Neural cell (in vitro differentiated cells): ENCODE data around the gene HIPK2. TPM values are rescaled to one million over a fixed set of nuclear protein-coding genes. Genes with fewer than 3 reads are reported as not detected.

Experiments used
- H2AFZ ChIP-seq: fragments of 200-600, 300-800 bp; sonication (generic), shearing (Covaris generic); 2 replicates; pipeline ENCODE4 v1.6.0; 2014; ENCODE audit warnings: low read depth, mild to moderate bottlenecking, antibody characterized with exemption, low read length, moderate library complexity
- H3F3A ChIP-seq: fragments of 200-600 bp; shearing (Covaris generic); 2 replicates; pipeline ENCODE4 v1.6.1; 2016; ENCODE audit warnings: mild to moderate bottlenecking, moderate library complexity, mixed read lengths, antibody characterized with exemption, low read length; ENCODE audit not compliant: insufficient read depth, poor library complexity, severe bottlenecking
- H3K27ac ChIP-seq: fragments of 200-600, 300-800 bp; sonication (generic), shearing (Covaris generic); 2 replicates; pipeline ENCODE4 v1.5.1; 2014; ENCODE audit warnings: mild to moderate bottlenecking, low read length, moderate library complexity
- H3K27me3 ChIP-seq: fragments of 300-800, 200-600 bp; sonication (generic), shearing (Covaris generic); 2 replicates; pipeline ENCODE4 v1.6.0; 2014; ENCODE audit warnings: mild to moderate bottlenecking, low read depth, low read length, moderate library complexity; ENCODE audit not compliant: insufficient read depth
- H3K36me3 ChIP-seq: fragments of 300-800, 200-600 bp; sonication (generic), shearing (Covaris generic); 2 replicates; pipeline ENCODE4 v1.5.1; 2014; ENCODE audit warnings: mild to moderate bottlenecking, antibody characterized with exemption, low read length, moderate library complexity; ENCODE audit not compliant: insufficient read depth
- H3K4me2 ChIP-seq: fragments of 300-800, 200-600 bp; sonication (generic), shearing (Covaris generic); 2 replicates; pipeline ENCODE4 v1.6.0; 2014; ENCODE audit warnings: mild to moderate bottlenecking, low read length
- H3K4me3 ChIP-seq: fragments of 300-800, 200-600 bp; sonication (generic), shearing (Covaris generic); 2 replicates; pipeline ENCODE4 v1.5.1; 2014; ENCODE audit warnings: mild to moderate bottlenecking, low read length, moderate library complexity
- H3K79me2 ChIP-seq: fragments of 200-600 bp; shearing (Covaris generic); replicated peaks from 2 replicates; pipeline ENCODE4 v1.6.0; 2014; ENCODE audit warnings: mild to moderate bottlenecking, low read length, moderate library complexity; ENCODE audit not compliant: insufficient read depth
- H3K9ac ChIP-seq: fragments of 300-800, 200-600 bp; sonication (generic), shearing (Covaris generic); 2 replicates; pipeline ENCODE4 v1.6.1; 2016; ENCODE audit warnings: mild to moderate bottlenecking, low read length, mixed read lengths
- H3K9me2 ChIP-seq: fragments of 200-600 bp; shearing (Covaris generic); 2 replicates; pipeline ENCODE4 v1.6.1; 2016; ENCODE audit warnings: mild to moderate bottlenecking, low read length, mixed read lengths; ENCODE audit not compliant: insufficient read depth
- H3K9me3 ChIP-seq: fragments of 200-600, 300-800 bp; sonication (generic), shearing (Covaris generic); 2 replicates; pipeline ENCODE4 v1.6.1; 2016; ENCODE audit warnings: mild to moderate bottlenecking, mixed run types, low read length, moderate library complexity, mixed read lengths
- H4K20me1 ChIP-seq: fragments of 200-600 bp; shearing (Covaris generic); 2 replicates; pipeline ENCODE4 v1.6.1; 2016; ENCODE audit warnings: mild to moderate bottlenecking, mixed run types; ENCODE audit not compliant: insufficient read depth
- EP300 ChIP-seq: fragments of 450-650 bp; conservative IDR thresholded peaks from 2 replicates; pipeline ENCODE4 v1.6.1; 2014; ENCODE audit warnings: antibody characterized with exemption, mild to moderate bottlenecking, moderate library complexity; ENCODE audit not compliant: poor library complexity, severe bottlenecking
- EZH2 ChIP-seq: fragments of 200-600, 300-800 bp; shearing (Covaris generic), sonication (generic); IDR thresholded peaks from 2 replicates; pipeline ENCODE4 v1.6.1; 2014; ENCODE audit warnings: antibody characterized with exemption, low read length, borderline replicate concordance, mild to moderate bottlenecking; ENCODE audit not compliant: insufficient read depth, poor library complexity, severe bottlenecking
- MXI1 ChIP-seq: fragments of 450-650 bp; conservative IDR thresholded peaks from 2 replicates; pipeline ENCODE4 v1.6.1; 2014; ENCODE audit warnings: antibody characterized with exemption, mild to moderate bottlenecking; ENCODE audit not compliant: poor library complexity, severe bottlenecking
- POLR2AphosphoS5 ChIP-seq: IDR thresholded peaks from 2 replicates; pipeline ENCODE4 v1.6.1; 2012
- RAD21 ChIP-seq: fragments of 450-650 bp; conservative IDR thresholded peaks from 2 replicates; pipeline ENCODE4 v1.6.1; 2014; ENCODE audit warnings: antibody characterized with exemption, mild to moderate bottlenecking, moderate library complexity
- SMC3 ChIP-seq: fragments of 450-650 bp; conservative IDR thresholded peaks from 2 replicates; pipeline ENCODE4 v1.6.1; 2014; ENCODE audit warnings: antibody characterized with exemption, mild to moderate bottlenecking, moderate library complexity; ENCODE audit not compliant: poor library complexity
- TAF1 ChIP-seq: IDR thresholded peaks from 2 replicates; pipeline ENCODE4 v1.6.1; 2012; ENCODE audit warnings: low read depth
- polyA plus RNA-seq: library from polyadenylated mRNA; depleted of rRNA; stranded (reverse); fragments of >200 nt; gene quantifications from 2 replicates; pipeline ENCODE4 v1.2.3, GENCODE V29; 2014
- TF ChIP-seq, protein P1 (sequence below): IDR thresholded peaks from 2 replicates; pipeline ENCODE4 v1.6.1; 2012; ENCODE audit warnings: borderline replicate concordance
- TF ChIP-seq, protein P2 (sequence below): fragments of 450-650 bp; IDR thresholded peaks from 2 replicates; pipeline ENCODE4 v1.5.1; 2014; ENCODE audit warnings: antibody characterized with exemption, mild to moderate bottlenecking, moderate library complexity; ENCODE audit not compliant: poor library complexity, severe bottlenecking

The HIPK2 gene
- polyA plus RNA-seq, 1 donor from 2014 or later, result 8.5 TPM

DNA sequence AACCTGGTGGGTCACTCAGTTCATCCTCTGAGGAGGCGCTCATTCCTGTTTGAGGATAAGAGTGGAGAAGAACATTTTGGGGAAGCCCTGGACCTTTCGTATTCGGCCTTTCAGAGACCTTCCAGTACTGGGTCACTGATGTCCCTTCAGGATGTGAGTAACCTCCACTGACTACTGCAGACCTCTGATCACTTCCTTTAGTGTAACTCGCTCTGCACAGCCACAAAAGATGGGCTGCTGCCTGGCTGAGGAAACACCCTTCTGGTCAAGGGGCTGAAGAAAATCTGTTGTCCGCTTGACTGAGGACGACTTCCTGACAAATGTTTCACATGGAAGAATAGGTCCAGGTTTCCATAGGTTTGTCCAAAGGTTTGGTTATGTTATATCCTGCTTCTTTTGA is 35.4 kb upstream of the HIPK2 start:
- Histone ChIP-seq H3K27ac (no peak overlapping the region), H3K79me2 (no peaks in the 10 kb centered on the region), H4K20me1 (no peaks in the 10 kb centered on the region), H2AFZ (no peak overlapping the region), H3K9me3 (no peaks in the 10 kb centered on the region), H3K27me3 (no peaks in the 10 kb centered on the region), H3K4me2 (no peak overlapping the region), H3K9me2 (no peaks in the 10 kb centered on the region), H3F3A (no peaks in the 10 kb centered on the region), H3K4me3 (no peak overlapping the region), H3K36me3 (no peaks in the 10 kb centered on the region), H3K9ac (no peak overlapping the region)
- TF ChIP-seq, protein P1, sequence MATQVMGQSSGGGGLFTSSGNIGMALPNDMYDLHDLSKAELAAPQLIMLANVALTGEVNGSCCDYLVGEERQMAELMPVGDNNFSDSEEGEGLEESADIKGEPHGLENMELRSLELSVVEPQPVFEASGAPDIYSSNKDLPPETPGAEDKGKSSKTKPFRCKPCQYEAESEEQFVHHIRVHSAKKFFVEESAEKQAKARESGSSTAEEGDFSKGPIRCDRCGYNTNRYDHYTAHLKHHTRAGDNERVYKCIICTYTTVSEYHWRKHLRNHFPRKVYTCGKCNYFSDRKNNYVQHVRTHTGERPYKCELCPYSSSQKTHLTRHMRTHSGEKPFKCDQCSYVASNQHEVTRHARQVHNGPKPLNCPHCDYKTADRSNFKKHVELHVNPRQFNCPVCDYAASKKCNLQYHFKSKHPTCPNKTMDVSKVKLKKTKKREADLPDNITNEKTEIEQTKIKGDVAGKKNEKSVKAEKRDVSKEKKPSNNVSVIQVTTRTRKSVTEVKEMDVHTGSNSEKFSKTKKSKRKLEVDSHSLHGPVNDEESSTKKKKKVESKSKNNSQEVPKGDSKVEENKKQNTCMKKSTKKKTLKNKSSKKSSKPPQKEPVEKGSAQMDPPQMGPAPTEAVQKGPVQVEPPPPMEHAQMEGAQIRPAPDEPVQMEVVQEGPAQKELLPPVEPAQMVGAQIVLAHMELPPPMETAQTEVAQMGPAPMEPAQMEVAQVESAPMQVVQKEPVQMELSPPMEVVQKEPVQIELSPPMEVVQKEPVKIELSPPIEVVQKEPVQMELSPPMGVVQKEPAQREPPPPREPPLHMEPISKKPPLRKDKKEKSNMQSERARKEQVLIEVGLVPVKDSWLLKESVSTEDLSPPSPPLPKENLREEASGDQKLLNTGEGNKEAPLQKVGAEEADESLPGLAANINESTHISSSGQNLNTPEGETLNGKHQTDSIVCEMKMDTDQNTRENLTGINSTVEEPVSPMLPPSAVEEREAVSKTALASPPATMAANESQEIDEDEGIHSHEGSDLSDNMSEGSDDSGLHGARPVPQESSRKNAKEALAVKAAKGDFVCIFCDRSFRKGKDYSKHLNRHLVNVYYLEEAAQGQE, result no peak
- TF ChIP-seq EP300, result no peak
- TF ChIP-seq RAD21, result no peak
- TF ChIP-seq, protein P2, sequence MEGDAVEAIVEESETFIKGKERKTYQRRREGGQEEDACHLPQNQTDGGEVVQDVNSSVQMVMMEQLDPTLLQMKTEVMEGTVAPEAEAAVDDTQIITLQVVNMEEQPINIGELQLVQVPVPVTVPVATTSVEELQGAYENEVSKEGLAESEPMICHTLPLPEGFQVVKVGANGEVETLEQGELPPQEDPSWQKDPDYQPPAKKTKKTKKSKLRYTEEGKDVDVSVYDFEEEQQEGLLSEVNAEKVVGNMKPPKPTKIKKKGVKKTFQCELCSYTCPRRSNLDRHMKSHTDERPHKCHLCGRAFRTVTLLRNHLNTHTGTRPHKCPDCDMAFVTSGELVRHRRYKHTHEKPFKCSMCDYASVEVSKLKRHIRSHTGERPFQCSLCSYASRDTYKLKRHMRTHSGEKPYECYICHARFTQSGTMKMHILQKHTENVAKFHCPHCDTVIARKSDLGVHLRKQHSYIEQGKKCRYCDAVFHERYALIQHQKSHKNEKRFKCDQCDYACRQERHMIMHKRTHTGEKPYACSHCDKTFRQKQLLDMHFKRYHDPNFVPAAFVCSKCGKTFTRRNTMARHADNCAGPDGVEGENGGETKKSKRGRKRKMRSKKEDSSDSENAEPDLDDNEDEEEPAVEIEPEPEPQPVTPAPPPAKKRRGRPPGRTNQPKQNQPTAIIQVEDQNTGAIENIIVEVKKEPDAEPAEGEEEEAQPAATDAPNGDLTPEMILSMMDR, result no peak
- no peak for TF ChIP-seq EZH2
- no peak for TF ChIP-seq SMC3
- TF ChIP-seq TAF1, result no peak
- TF ChIP-seq POLR2AphosphoS5, result no peak
- TF ChIP-seq MXI1, result no peak

DNA sequence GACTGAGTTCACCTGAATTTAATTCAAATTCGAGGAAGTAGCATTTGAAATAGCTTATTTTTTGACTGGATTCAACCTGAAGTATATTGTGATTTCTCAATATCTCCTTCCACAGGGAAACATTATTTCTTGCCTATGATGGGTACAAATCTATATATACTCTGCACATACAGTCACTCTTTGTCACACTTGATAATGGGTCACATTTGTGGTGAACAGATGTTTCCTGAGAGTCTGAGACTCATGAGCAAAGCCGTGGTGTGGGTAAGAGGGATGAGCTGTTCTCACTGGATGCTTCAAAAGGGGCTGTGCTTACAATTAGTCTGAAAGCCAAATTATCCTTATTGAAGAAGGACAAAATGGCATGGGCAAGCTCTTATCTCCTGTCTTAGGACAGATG is 33.3 kb upstream of the HIPK2 start:
- H4K20me1 ChIP-seq, result no peaks in the 10 kb centered on the region
- no peaks in the 10 kb centered on the region for H3K79me2 ChIP-seq
- H3K4me2 ChIP-seq, result no peak overlapping the region
- no peaks in the 10 kb centered on the region for H3K9me3 ChIP-seq
- H2AFZ ChIP-seq, result no peak overlapping the region
- no peak for TF ChIP-seq POLR2AphosphoS5
- no peak for TF ChIP-seq SMC3
- TF ChIP-seq TAF1, result no peak
- TF ChIP-seq, protein P2, result no peak
- TF ChIP-seq EP300, result no peak
- no peak for TF ChIP-seq EZH2
- no peak overlapping the region for H3K27ac ChIP-seq
- H3K36me3 ChIP-seq, result no peaks in the 10 kb centered on the region
- no peaks in the 10 kb centered on the region for H3K9me2 ChIP-seq
- no peaks in the 10 kb centered on the region for H3K27me3 ChIP-seq
- no peak overlapping the region for H3K9ac ChIP-seq
- H3F3A ChIP-seq, result no peaks in the 10 kb centered on the region
- H3K4me3 ChIP-seq, result no peak overlapping the region
